Mononuclear cell (primary cell): ENCODE data around the gene SLC25A34. TPM values are rescaled to one million over a fixed set of nuclear protein-coding genes. Genes with fewer than 3 reads are reported as not detected.

Experiments used
- total RNA-seq: library from RNA; depleted of rRNA; stranded (reverse); fragments of >200 nt; gene quantifications from one replicate; pipeline ENCODE4 v1.2.3, GENCODE V29; 2012

The SLC25A34 gene
- total RNA-seq, 1 donor, result 1.0 TPM

Other genes starting within 250 kb of the SLC25A34 start
- gene CASP9, start 212.0 kb upstream of the SLC25A34 start, total RNA-seq, result 12.0 TPM
- 8.9 TPM for gene DNAJC16, start 209.4 kb upstream of the SLC25A34 start, total RNA-seq
- gene AGMAT, start 151.2 kb upstream of the SLC25A34 start, total RNA-seq, result 2.8 TPM
- gene DDI2, start 118.8 kb upstream of the SLC25A34 start, total RNA-seq, result 35.6 TPM
- 70.7 TPM for gene PLEKHM2, start 51.9 kb upstream of the SLC25A34 start, total RNA-seq
- gene TMEM82, start 6.2 kb downstream of the SLC25A34 start, total RNA-seq, result not detected
- not detected for gene FBLIM1, start 22.5 kb downstream of the SLC25A34 start, total RNA-seq
- gene UQCRHL, start 71.4 kb downstream of the SLC25A34 start, total RNA-seq, result 1.2 TPM
- 94.9 TPM for gene SPEN, start 111.4 kb downstream of the SLC25A34 start, total RNA-seq
- 40.0 TPM for gene ZBTB17, start 239.8 kb downstream of the SLC25A34 start, total RNA-seq